Inflammatory macrophage (primary cell): Measurements from ENCODE around the gene RASL10A.
A peak's percentile ranks its signal among the peaks of the same experiment; 100 is the strongest.

ENCODE experiments used
- DNase-seq, 2 donors: peaks; one replicate each; pipeline ENCODE4 v3.0.0-alpha.2; 2020 to 2022

RASL10A gene

GRCh38 chr22:29302681-29303465, 12.6 kb downstream of the RASL10A start:
- peak; percentile 34 to 70 for DNase-seq

DNA sequence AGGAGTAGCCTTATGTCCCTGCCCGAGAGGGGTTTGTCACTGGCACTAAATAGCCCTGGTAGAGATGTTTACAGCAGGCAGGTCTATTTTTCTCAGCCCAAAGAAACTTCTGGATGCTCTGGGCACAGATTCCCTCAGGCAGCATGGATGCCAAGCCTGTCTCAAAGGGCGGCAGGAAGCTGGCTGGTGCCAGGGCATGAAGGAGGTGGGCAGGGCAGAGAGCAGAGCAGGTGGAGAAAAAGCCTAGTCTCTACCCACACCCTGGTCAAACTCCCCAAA, 13.2 kb downstream of the RASL10A start:
- DNase-seq, result no peak

- no peak for DNase-seq
Observed at GRCh38 chr22:29301716-29302401, 13.6 kb downstream of the RASL10A start.

GRCh38 chr22:29300807-29301601, 14.5 kb downstream of the RASL10A start:
- no peak for DNase-seq

- no peak for DNase-seq
Observed at GRCh38 chr22:29300467-29300806, 15.1 kb downstream of the RASL10A start.

DNA sequence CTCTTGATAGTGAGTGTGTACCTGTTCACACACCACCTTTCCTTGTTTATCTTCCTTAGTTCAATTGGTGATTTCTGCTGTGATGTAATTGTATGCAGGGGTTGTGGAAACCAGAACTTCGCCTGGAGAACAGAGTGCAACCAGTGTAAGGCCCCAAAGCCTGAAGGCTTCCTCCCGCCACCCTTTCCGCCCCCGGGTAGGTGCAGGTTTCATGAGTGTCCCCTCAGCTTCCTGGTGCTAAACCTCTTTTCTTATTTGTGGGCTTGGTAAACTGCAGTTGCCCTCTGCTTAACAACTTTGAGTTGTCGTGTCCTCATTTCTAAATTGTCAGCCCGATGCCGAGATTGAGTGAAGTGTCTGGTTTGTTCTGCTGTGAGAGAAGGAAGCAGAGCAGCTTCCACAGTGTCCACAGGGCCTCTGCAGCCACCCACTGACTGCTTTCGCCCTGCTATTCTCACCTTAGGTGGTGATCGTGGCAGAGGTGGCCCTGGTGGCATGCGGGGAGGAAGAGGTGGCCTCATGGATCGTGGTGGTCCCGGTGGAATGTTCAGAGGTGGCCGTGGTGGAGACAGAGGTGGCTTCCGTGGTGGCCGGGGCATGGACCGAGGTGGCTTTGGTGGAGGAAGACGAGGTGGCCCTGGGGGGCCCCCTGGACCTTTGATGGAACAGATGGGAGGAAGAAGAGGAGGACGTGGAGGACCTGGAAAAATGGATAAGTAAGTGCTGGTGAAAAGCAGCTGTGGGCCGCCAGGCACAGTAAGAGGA, 16.2 kb downstream of the RASL10A start:
- DNase-seq, result no peak

DNA sequence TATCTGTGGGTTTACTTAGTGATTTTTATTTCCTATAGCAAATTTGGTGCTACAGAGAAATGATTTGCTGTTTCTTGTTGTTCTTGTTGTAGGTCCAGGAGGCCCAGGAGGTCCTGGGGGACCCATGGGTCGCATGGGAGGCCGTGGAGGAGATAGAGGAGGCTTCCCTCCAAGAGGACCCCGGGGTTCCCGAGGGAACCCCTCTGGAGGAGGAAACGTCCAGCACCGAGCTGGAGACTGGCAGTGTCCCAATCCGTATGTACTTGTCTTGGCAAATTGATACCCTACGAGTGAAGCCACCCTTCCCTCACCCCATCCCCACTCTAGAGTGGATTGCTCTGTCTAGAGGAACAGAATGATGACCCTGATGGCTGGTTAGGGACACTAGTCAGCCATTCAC, 16.9 kb downstream of the RASL10A start:
- DNase-seq, result no peak

- DNase-seq, result no peak
Observed at GRCh38 chr22:29292379-29292778, 23.1 kb downstream of the RASL10A start.

DNA sequence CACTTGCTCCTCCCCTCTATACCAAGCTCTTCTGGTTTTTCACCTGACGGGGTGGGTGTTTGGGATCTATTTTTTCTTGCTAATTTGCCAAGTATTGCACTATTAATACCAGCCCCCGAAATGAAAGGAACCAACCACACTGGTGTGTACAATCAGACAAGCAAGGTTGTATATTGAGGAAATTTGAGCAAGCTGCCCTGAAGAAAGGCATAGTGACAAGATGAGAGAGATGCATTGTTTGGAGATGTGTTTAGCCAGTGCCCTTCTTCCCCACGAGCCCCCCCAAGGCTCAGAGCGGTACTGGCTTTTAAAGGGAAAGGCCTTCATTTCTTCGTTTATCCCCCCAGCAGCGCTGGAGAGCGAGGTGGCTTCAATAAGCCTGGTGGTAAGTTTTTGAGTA, 24.3 kb downstream of the RASL10A start:
- DNase-seq, result no peak

- DNase-seq, result no peak
Observed at GRCh38 chr22:29290061-29290460, 25.4 kb downstream of the RASL10A start.

DNA sequence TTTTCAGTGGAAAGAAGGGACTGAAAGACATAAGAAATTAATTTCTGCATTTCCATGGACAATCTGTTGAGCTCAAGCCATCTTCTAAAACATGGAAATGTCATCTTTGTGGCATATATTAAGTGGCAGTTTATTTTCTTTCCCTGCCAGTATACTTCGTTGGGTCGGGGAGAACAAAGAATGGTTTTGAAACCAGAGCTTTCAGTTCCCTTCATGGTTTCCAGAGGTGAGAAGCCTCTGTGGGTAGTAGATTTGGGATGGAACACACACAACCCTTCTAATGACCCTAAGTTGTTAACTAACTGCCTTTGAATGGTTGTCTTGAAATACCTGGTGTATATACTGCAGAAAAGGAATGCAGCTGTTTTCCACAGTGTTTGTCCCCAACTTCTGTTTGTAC, 26.7 kb downstream of the RASL10A start:
- DNase-seq, result no peak

GRCh38 chr22:29284196-29284595, 31.3 kb downstream of the RASL10A start:
- no peak for DNase-seq

GRCh38 chr22:29277927-29278326, 37.6 kb downstream of the RASL10A start:
- DNase-seq, result no peak

- DNase-seq, result no peak
Observed at GRCh38 chr22:29275819-29276565, 39.5 kb downstream of the RASL10A start.

DNA sequence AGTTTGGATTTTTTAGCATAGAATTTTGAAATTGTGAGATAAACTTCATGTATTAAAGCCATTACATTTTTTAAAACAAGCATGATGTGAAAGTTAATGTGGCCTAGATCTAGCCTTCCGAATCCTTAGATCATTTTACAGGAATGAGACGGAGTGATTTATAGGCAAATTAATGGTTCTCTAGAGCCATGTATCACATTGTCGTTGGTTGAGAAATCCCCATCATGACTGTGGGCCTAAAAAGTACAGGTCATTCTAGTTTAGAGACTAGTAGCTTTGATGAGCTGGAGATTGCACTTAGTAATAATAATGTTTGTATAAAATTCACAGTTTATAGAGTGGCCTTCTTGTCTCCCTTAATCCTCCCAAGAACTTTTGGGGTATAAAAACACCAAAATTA, 40.3 kb downstream of the RASL10A start:
- no peak for DNase-seq

- DNase-seq, result no peak
Observed at GRCh38 chr22:29272624-29273023, 42.9 kb downstream of the RASL10A start.

DNA sequence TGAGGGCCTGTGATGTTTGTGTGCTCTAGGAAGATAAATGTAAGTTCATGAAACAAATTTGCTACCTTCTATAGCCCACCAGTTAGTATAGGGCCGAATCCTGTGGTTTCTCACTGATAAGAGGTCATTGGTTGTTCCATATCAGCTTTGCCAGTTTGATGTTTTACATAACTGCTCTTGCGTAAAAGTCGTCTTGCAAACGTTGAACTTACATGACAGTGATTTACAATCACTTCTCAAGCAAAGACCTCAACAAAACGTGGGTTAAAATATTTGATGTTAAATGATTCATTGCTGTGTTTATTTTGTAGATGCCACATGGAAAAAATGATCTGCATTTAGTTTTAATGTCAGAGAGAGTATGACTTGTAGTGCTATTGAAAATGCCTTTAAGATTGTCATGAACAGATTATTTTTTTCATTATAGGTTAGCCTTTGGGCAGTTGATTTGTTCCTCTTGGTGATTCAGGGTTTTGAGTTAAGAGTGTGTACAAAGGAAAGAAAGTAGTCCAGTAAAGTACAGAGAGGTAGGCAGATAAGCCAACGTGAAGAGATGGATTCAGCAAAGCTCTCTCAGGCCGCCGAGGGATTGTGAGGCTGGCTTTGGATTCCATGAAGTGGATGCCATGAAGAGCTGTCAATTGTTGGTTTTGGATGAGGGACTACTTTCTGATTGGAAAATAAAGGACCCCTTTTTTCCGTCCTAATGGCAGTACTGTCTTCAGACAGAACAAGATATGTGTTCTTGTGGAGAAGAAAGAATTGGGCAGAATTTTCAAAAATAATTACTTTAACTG, 44.8 kb downstream of the RASL10A start:
- peak; percentile 32 to 40 for DNase-seq

GRCh38 chr22:29269731-29270474, 45.6 kb downstream of the RASL10A start:
- DNase-seq, result no peak

GRCh38 chr22:29269230-29269604, 46.3 kb downstream of the RASL10A start:
- no peak for DNase-seq

DNA sequence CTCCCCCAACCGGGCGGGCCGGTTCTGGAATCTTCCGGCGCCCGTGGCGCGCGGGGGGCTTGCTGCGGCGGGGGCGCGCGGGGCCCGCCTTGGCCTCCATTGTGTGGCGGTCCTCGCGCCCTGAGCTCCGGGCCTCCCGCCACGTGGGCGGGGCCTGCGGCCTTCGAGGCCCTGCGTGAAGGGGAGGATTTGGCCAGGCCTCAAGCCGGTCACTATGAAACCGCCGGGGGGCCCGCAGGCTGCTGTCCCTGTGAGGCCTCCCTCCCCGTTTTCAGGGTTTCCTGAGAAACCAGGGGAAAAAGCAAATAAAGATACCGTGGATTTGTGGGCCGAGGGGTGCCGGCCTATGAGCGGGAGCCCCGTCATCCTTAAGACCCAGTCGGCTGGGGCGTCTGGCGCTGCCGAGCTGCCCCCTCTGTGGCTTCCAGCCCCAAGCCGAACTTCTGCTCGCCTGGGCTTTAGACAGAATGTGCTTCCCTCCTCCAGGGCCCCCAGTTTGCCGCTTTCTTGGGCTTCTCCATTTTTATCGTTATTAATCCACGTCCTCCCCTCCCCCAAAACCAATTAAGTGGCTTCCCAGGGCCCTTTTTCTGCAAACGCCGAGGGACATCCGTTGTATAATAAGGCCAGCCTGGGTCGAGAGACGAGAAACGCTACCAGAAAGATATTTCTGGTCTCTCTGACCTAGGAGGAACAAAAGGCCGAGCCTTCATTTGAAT, 46.8 kb downstream of the RASL10A start:
- peak; percentile 41 to 56 for DNase-seq
